ENCODE data around the gene LDLRAD2.
A peak's percentile ranks its signal among the peaks of the same experiment; 100 is the strongest.

LDLRAD2 gene

GRCh38 chr1:21864730-21865129 is 52.7 kb downstream of the LDLRAD2 start:
- no peak for DNase-seq

DNA sequence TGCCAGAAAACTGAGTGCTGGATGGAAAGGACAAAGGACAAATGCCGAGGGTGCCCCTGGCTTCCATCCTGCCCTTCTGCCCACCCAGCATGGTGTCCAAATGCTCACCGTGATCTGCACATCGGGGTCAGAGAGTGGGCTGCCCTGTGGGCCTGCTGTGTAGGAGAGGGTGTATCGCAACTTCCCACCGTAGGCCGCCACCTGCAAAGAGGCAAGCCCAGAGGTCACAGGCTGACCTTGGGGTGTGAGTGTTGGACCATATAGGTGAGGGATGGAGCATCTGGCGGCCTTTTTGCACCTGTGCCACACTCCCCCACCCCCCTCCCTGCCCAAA is 53.5 kb downstream of the LDLRAD2 start:
- DNase-seq, result no peak

DNA sequence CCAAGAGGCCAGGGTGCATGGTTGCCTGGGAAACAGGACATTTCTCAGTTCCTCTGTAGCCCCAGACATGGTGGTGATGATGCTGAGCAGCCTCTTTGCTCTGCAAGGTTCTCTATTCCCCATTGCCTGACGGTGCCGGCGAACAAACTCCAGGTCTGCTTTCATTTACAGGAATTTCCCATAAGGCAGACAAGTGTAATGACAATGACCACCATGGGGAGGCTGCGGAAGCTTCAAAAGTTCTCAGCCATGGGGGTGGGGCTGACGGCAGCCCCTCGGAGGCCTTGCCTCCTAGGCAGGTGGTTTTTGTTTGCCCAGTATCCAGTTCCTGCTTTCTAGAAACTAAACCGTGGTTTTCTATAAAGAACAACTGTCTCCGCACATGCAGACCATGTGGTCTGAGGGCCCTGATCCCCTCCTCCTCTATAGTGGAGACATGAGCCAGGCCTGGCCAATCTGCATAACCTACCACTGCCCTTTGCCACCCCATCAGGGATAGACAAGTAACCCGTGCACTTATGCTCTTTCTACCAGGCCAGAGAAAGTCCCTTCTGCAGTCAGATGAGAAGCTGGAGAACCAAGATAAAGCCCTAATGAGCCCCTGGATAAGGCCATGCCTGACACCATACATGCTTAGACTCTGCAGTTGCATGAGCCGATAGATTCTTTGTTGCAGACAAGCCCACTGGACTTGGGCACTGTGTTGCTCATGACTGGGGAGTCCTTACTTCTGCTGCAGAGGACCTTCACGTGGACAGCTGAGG is 54.1 kb downstream of the LDLRAD2 start:
- DNase-seq, result peak; percentile 49

- no peak for DNase-seq
These were observed 54.6 kb downstream of the LDLRAD2 start for GRCh38 chr1:21866707-21867043.

DNA sequence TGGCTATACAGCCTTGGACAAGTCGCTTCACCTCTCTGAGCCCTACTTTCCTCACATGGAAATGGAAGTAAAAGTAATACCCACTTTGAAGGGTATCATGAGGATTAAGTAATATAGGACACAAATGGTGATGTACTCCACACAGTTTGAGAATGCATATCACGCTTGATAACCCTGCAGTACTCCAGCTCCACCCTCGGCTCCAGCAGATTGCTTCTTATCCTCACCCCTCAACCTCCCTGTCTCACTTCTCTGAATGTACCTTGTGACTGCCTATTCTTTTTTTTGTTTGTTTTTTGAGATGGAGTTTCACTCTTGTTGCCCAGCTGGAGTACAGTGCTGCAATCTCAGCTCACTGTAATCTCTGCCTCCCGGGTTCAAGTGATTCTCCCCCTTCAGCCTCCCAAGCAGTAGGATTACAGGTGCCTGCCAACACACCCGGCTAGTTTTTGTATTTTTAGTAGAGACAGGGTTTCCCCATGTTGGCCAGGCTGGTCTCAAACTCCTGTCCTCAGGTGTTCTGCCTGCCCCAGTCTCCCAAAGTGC is 55.5 kb downstream of the LDLRAD2 start:
- no peak for DNase-seq

GRCh38 chr1:21868482-21868881 is 56.4 kb downstream of the LDLRAD2 start:
- DNase-seq, result no peak

DNA sequence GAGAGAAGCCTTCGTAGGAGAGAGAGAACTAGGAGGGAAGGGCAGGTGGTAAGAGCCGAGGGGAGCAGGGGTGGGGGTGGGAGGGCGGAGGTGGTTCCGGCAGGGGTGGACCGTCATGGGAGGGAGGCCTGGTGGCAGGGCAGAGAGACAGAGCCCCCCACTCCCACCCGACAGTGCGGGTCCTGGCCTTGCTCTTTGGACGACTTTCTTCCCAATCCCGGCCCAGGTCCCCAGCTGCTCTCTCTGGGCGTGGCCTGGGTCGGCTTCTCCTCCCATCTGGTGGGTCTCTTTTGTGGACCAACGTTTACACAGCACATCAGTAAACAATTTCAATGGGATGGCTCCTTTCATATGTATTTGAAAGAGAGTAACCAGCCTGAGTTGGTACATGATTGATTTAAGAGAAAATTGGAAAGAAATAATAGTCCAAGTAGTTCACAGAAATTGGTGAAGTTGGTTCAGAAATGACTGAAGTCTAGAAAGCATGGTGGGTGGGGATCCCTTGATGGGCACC is 56.9 kb downstream of the LDLRAD2 start:
- DNase-seq, result no peak

- DNase-seq, result no peak
These were observed 57.6 kb downstream of the LDLRAD2 start for GRCh38 chr1:21869620-21870121.

- DNase-seq, result no peak
These were observed 58.5 kb downstream of the LDLRAD2 start for GRCh38 chr1:21870611-21871010.

GRCh38 chr1:21871943-21872342 is 59.9 kb downstream of the LDLRAD2 start:
- no peak for DNase-seq

DNA sequence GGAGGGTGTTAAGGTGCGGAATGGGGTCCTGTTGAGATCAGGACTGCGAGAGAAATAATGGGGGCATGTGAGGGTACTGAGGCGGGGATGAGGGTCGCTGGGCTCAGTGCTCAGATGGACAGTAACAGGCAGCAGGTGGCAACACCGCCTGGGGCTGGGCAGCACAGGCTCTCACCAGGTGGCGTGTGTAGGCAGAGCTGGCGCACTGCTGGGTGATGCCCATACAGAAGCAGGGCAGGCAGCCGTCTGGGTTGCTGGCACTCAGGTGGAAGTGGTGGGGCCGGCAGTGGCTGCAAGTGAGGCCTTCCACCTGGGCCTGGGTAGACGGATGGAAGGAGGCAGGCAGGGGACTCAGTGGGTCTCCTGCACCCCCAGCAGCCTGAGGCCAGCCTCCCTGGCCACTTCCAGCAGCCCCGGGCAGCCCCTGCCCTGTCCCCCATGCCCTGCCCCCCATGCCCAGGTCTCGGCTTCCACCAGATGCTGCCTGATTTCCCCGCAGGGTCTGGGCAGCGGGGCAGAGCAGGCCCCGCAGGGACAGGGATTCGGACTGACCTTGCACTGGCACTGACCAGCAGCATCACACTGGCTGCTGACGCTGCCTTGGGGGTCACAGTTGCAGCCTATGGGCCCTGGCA is 60.5 kb downstream of the LDLRAD2 start:
- no peak for DNase-seq

GRCh38 chr1:21873174-21873573 is 61.1 kb downstream of the LDLRAD2 start:
- no peak for DNase-seq

DNA sequence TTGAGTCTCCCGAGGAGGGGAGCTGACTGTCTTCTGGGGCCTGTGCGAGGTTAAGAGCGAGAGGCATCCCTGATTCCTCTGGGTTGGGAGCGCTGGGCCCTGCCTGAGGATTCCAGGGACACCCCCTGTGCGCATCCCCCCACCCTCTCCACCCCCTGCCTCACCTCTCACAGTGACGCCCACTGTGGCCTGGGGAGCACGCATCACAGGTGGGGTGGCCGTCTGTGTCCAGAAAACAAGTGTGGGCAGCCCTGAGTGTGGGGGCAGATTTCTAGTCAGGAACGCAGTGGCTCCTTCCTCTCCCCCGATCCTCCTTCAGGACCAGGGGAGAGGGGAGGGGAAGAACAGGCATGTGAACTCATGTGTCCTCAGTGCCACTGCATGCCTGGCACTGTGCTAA is 61.7 kb downstream of the LDLRAD2 start:
- no peak for DNase-seq

DNA sequence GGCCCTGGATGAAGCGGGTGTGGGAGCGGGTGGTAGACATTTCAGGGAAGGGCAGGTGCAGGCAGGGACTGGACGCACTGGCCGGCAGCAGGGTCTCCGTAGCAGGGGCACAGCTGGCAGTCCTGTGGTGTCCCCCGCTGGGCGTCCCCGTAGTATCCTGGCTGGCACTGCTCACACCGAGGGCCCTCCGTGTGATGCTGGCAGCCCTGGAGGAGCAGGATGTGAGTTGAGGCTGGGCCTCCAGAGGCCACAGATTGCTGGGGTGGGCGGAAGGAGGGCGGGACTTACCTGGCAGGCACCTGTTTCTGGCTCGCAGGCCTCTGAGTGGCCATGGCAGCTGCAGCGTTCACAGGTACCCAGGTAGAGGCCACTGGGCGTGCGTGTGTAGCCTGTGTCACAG is 62.3 kb downstream of the LDLRAD2 start:
- DNase-seq, result peak; percentile 71

Data from NCI-H510A (cell line).